Transverse colon (tissue), 4 donors: ENCODE data around the gene PPP1R9B. TPM values are rescaled to one million over a fixed set of nuclear protein-coding genes. Genes with fewer than 3 reads are reported as not detected.

Experiments
- DNase-seq: peaks from one replicate; pipeline ENCODE4 v3.0.0-alpha.2; 2019
- H3K27ac ChIP-seq, 4 donors: fragments of 200-600 bp; sonication (generic); 2 replicates each; pipeline ENCODE4 v1.5.1; 2016 to 2018; ENCODE audit warnings: inconsistent platforms in 4 of 4
- H3K27me3 ChIP-seq: fragments of 200-600 bp; sonication (generic); 2 replicates; pipeline ENCODE4 v1.5.1; 2017; ENCODE audit warnings: inconsistent platforms
- H3K36me3 ChIP-seq, 4 donors: fragments of 200-600 bp; sonication (generic); 2 replicates each; pipeline ENCODE4 v1.5.1; 2017 to 2019; ENCODE audit warnings: inconsistent platforms in 4 of 4
- H3K4me1 ChIP-seq, 4 donors: fragments of 200-600 bp; sonication (generic); 2 replicates each; pipeline ENCODE4 v1.5.1; 2017 to 2020; ENCODE audit warnings: inconsistent platforms in 4 of 4
- H3K4me3 ChIP-seq, 4 donors: fragments of 200-600 bp; sonication (generic); 1 replicate in 1 of 4; 2 replicates in 3 of 4; pipeline versions ENCODE4 v1.5.1 to v1.6.1; 2017 to 2019; ENCODE audit warnings: inconsistent platforms in 4 of 4
- H3K9me3 ChIP-seq, 2 donors: fragments of 200-600 bp; sonication (generic); 2 replicates each; pipeline ENCODE4 v1.5.1; 2017 to 2019; ENCODE audit warnings: inconsistent platforms in 2 of 2
- CTCF ChIP-seq, 5 experiments: fragments of 200-600 bp in 3 of 5; fragments of 450-650 bp in 2 of 5; sonication (generic) in 3 of 5; IDR thresholded peaks; 1 replicate in 2 of 5; 2 replicates in 3 of 5; pipeline ENCODE4 v1.5.1; 2016 to 2017; ENCODE audit warnings: antibody characterized with exemption in 5 of 5, inconsistent platforms in 3 of 5, mild to moderate bottlenecking in 2 of 5, moderate library complexity in 1 of 5
- EP300 ChIP-seq: sonication (generic); formaldehyde crosslinking; IDR thresholded peaks from one replicate; pipeline ENCODE4 v1.6.1; 2017; ENCODE audit warnings: antibody characterized with exemption, low read depth
- POLR2A ChIP-seq: fragments of 450-650 bp; IDR thresholded peaks from one replicate; pipeline ENCODE4 v1.6.1; 2016; ENCODE audit warnings: antibody characterized with exemption, mild to moderate bottlenecking, moderate library complexity
- POLR2AphosphoS5 ChIP-seq, 3 donors: sonication (generic); formaldehyde crosslinking; IDR thresholded peaks; one replicate each; pipeline ENCODE4 v1.6.1; 2016; ENCODE audit warnings: antibody characterized with exemption in 3 of 3
- WGBS, 2 donors: methylation state at CpG; one replicate each; pipeline ENCODE4 v1.1.5; 2018; ENCODE audit warnings: low coverage in 1 of 2; 5-methylcytosine and 5-hydroxymethylcytosine counted together
- in situ Hi-C, 4 donors: fragments of 200-750 bp; cut with MboI; loops; one replicate each; pipeline versions ENCODE4 v1.15.0 to v1.15.1; 2017; ENCODE audit warnings: low sequenced_read_pairs in 3 of 4, low pct_ligation_motif_present in 1 of 4, low pct_unique_long_range_greater_than_20kb in 1 of 4
- intact Hi-C: fragments of 100-400 bp; cut with DNase I; formaldehyde crosslinking; loops from one replicate; pipeline ENCODE4 v1.15.1; 2023; ENCODE audit warnings: low total_unique reads
- total RNA-seq, 4 donors: library from RNA; depleted of rRNA; stranded (reverse); fragments of >200 nt; gene quantifications; one replicate each; pipeline ENCODE4 v1.1.0, GENCODE V29; 2016

The PPP1R9B gene
- total RNA-seq, 4 donors from 2014 or later = 19.0 to 29.9 (median 27.7) TPM

- Histone ChIP-seq H3K9me3 (no peaks in the 10 kb centered on the region), H3K4me3 (no peak overlapping the region), H3K27me3 (no peaks in the 10 kb centered on the region), H3K27ac (peak overlapping the region; percentile 67 to 87 (median 80)), H3K4me1 (peaks cover 24 to 33% (median 28%) of the 10 kb centered on the region in 4 donors), H3K36me3 (no peaks in the 10 kb centered on the region)
- 87% methylated on average over 10 of the region's 10 CpGs; no CpG with 5 or more reads in 1 of the 2 donors for WGBS, 2 donors
- intact Hi-C loops (no loop called here), in situ Hi-C loops (no loop called here)
- no peak for DNase-seq
- no peak for TF ChIP-seq CTCF (IDR thresholded peaks at IDR 0.05)
- no peak for TF ChIP-seq EP300
- no peak for TF ChIP-seq POLR2AphosphoS5 (IDR thresholded peaks at IDR 0.05)
- TF ChIP-seq POLR2A = no peak
Observed at GRCh38 chr17:50177476-50177875, 27.0 kb upstream of the PPP1R9B start.

DNA sequence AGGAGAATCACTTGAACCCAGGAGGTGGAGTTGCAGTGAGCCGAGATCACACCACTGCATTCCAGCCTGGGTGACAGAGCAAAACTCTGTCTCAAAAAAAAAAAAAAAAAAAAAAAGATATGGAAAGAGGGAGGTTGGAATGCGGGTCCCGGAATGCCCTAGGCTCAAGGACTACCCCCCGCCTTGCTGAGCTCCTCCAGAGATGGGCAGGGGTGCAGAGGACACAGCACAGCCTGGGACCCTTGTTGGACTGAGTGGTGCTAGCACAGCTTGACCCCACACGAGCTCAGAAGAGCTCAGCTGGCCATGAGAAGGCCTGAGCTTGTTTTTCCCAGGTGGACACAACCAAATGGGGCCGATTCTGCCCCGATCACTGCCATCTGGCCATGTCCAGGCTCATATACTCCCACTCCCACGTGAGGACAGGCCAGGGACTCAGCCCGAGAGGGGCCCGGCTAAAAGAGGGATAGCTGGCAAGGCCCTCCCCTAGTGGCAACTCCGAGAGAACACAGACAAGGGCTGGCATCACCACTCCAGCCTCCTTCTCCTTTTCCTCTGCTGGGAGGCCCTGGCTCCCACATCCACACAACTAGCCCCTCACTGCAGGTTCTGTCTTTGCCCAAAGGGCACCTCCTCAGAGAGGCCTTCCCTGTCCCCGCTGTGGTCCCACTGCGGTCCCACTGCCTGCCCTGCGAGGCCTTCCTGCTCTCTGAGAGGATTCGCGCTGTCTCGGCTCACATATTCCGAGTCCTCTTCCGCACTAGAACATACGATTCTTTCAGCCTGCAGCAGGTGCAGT, 26.3 kb upstream of the PPP1R9B start:
- no peaks in the 10 kb centered on the region for H3K27me3 ChIP-seq
- DNase-seq = no peak
- H3K36me3 ChIP-seq = no peaks in the 10 kb centered on the region
- intact Hi-C loops (no loop called here), in situ Hi-C loops (no loop called here)
- H3K4me1 ChIP-seq = peaks cover 24 to 33% (median 28%) of the 10 kb centered on the region in 4 donors
- H3K9me3 ChIP-seq = no peaks in the 10 kb centered on the region
- H3K4me3 ChIP-seq = no peak overlapping the region
- TF ChIP-seq POLR2AphosphoS5 (IDR thresholded peaks at IDR 0.05) (no peak), POLR2A (no peak), EP300 (no peak), CTCF (IDR thresholded peaks at IDR 0.05) (no peak)
- peak overlapping the region; percentile 67 to 87 (median 80) for H3K27ac ChIP-seq
- 89% methylated on average over 20 of the region's 20 CpGs; no CpG with 5 or more reads in 1 of the 2 donors for WGBS, 2 donors

DNA sequence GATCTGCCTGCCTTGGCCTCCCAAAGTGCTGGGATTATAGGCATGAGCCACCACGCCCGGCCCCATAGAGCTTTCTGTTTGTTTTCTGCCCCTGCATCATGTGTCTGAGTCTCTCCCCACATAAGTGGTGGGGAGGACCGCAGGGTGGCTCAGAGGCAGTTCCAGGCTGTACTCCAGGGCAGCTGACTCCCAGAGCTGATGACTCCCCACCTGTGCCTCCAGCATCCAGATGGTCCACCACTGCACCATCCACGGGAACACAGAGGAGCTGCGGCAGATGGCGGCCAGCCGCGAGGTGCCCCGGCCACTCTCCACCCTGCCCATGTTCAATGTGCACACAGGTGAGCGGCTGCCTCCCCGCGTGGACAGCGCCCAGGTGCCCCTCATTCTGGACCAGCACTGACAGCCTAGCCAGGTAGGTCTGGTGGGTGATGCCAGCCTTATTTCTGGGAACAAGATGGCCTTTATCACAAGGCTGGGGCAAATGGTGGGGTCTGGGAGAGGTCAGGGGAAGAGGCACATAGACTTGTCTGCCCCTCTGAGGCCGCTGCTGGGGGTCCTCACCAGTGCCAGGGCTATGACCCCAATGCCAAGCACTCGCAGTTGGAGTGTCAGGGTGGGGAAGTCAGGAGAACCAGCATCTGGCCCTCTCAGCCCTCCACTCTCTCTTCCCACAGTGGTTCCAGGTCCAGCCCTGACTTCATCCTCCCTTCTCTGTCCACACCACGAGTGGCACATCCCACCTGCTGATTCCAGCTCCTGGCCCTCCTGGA, 24.7 kb upstream of the PPP1R9B start:
- 79 to 82% methylated on average over 2 to 16 of the region's 16 CpGs for WGBS, 2 donors
- no peak for DNase-seq
- Histone ChIP-seq H3K4me3 (no peak overlapping the region), H3K36me3 (no peaks in the 10 kb centered on the region), H3K27ac (peak overlapping the region in 3 of 4 donors; percentile 17 to 87 (median 50)), H3K4me1 (peaks cover 24 to 33% (median 28%) of the 10 kb centered on the region in 4 donors), H3K9me3 (no peaks in the 10 kb centered on the region), H3K27me3 (no peaks in the 10 kb centered on the region)
- in situ Hi-C loops = no loop called here
- no peak for TF ChIP-seq POLR2A
- intact Hi-C loops = no loop called here

DNA sequence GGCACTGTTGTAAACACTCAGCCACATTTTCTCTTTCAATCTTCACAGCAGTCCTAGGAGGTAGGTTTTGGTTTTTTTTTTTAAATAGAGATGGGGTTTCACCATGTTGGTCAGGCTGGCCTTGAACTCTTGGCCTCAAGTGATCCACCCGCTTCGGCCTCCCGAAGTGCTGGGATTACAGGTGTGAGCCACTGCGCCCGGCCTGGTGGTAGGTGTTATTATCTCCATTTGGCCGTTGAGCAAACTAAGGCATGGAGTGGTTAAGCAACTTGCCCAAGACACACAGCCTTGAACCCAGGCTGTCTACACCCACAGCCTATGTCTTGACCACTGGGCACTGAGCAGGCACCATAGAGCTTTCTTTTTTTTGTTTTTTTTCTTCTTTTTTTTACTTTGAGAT, 24.0 kb upstream of the PPP1R9B start:
- in situ Hi-C loops (no loop called here), intact Hi-C loops (no loop called here)
- H3K27me3 ChIP-seq = no peaks in the 10 kb centered on the region
- H3K4me1 ChIP-seq = peaks cover 24 to 33% (median 28%) of the 10 kb centered on the region in 4 donors
- H3K9me3 ChIP-seq = no peaks in the 10 kb centered on the region
- WGBS, 2 donors = 82 to 93% methylated on average over 3 to 6 of the region's 6 CpGs
- H3K36me3 ChIP-seq = no peaks in the 10 kb centered on the region
- DNase-seq = no peak
- TF ChIP-seq POLR2A = no peak
- TF ChIP-seq CTCF (IDR thresholded peaks at IDR 0.05) = no peak
- no peak for TF ChIP-seq EP300
- TF ChIP-seq POLR2AphosphoS5 (IDR thresholded peaks at IDR 0.05) = no peak
- no peak overlapping the region for H3K4me3 ChIP-seq
- H3K27ac ChIP-seq = peak overlapping the region in 2 of 4 donors; percentile 62 to 72
